DMS53 treated with DMSO at 0.1 percent for 48 hours (cell line): ENCODE data around the gene ELMO1.
A peak's percentile ranks its signal among the peaks of the same experiment; 100 is the strongest.
"Not testable (repeated sequence)": the region's sequence is repeated elsewhere in the genome, so short reads cannot be mapped to it uniquely, and the experiment has no call there.

ENCODE experiments used
- DNase-seq: peaks from one replicate; lab custom pipeline; 2025; ENCODE audit not compliant: unreplicated experiment; lab: John Stamatoyannopoulos, UW

Gene ELMO1

DNA sequence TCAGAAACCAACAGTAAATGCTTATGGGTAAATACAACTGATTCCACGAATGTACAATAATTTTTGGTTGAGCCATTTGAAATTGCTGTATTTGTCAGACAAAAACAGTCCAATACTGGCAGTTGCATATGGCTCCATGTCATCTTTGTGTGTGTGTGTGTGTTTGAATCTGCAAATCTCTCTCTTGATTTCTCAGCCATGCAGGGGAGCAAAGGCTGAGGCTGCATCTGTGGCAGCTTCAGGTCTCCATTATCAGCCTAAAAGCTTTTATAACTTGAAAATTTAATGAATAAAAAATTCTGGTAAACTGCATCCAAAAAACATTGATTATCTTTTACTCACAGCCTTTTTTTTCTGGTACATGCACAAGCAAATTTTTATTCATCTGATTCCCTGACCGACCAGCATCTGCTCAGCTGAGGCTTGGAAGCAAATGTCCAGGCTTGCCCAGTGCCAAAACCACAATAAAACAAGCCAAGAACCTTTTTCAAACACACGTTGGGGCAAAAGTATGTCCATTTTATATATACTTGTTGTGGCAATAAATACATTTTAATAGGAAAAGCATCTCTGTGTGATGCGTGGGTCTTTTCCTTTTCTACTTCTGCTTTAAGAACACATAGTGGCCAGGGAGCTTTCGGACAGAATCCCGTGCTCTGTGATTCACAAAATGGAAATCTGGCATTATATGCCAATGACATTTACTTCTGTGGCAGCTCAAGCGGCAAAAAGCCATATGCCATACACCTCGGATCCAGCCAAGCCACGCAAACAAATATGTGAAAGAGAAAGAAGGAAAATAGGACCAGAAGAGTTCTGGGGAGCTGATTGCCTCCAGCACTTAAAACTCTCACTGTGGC lies 448.8 kb downstream of the ELMO1 start:
- DNase-seq = no peak

- DNase-seq = no peak
Observed at GRCh38 chr7:36995776-36996175, 452.9 kb downstream of the ELMO1 start.

DNA sequence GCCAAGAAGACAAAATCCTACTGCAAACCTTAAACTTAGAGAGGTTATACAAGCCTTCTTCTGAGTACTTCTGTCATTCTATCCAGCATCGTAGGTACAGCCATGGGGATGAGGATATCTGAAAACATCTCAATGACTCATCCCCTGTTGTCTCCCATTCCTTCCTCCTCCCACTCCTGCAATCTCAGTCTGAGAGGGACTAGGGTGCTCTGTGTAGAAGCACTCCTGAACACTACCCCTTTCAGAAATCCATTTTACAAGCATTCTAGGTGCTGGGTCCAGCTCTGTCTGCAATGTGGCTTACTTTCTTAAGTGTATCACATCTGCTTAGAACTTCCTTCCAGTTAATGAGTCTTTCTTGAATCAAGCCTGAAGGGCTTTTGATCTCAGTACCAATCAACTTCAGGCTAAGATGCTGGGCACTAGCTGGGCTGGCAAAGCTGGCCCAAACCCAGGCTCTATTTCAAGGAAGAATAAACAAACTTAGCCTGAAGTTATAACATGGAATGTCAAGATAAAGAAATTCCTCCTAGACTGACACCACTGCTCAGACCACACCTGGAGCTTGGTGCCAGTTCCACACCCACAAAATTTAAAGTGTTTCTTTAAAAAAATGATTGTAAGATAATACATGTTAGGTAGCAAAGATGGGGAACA lies 454.1 kb downstream of the ELMO1 start:
- DNase-seq = no peak

DNA sequence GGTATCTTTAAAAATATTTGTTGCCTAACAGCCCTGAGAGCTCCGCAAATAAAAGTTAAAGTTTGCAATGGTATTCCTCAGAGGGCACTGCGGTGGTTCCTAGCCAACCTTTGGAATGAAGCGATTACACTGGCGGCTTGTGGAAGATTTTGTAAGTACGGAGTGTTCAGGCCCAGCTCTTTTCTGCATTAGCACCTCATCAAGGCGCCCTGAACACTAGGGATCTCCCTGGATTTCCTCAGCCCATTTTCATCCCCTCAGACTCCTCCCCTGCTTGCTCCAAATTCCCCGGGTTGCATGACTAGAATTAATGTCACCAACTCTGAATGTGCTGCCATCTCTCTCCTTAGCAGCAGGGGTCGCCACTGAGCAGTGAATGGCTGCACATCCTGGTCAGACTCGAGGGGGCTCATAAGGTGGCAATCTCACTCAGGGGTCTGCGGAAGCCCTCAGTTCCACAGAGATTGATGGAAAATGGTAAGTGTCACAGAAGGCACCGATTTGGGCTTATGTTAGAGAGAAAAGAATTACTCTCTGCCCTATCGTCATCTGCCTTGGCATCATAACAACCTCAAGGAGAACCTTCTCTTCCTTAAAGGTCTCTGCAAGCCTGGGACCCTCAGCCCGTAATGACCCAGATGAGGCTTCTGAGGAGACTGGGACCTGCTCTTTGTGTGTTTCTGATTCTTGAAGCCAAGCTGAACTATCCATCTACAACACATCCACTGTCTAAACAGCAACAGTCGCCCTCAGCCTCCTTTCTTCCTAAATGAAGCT lies 461.5 kb downstream of the ELMO1 start:
- peak; percentile 15 for DNase-seq

DNA sequence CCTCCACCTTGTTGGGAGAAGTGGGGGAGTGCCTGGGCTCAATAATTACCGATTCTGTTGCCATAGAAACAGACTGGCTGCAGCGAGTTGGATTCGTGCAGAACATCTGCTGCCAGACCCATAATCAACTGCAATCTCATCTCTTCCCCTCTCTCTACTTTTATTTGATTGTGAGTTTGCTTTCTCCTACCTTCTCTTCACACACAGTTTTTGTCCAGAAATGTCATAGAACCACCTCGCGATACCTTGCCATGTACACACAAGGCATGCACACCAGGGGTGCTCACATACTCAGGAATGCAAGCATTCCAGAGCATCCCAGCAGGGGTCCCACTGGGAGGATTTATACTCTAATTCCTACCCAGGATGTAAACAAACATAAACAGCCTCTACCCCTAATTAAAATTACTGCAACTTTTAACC lies 462.1 kb downstream of the ELMO1 start:
- DNase-seq = no peak

GRCh38 chr7:36985866-36986400 lies 462.7 kb downstream of the ELMO1 start:
- no peak for DNase-seq

DNA sequence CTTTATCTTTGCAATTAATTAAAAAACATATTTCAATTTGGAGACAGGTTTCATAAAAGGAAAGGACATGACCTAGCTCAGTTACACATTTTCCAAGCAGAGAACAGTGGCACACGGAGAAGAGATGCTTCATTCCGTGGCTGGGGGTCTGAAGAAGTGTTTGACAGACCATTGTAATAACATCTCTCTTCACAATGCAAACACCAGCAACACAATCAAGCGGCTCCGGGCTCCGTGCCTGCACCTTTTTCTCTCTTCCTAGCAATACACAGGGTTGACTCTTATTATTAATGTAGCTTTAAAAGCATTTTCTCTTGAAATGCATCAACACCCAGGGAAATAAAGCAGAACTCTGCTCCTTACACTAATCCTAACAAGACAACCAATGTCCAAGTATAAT lies 463.3 kb downstream of the ELMO1 start:
- no peak for DNase-seq

DNA sequence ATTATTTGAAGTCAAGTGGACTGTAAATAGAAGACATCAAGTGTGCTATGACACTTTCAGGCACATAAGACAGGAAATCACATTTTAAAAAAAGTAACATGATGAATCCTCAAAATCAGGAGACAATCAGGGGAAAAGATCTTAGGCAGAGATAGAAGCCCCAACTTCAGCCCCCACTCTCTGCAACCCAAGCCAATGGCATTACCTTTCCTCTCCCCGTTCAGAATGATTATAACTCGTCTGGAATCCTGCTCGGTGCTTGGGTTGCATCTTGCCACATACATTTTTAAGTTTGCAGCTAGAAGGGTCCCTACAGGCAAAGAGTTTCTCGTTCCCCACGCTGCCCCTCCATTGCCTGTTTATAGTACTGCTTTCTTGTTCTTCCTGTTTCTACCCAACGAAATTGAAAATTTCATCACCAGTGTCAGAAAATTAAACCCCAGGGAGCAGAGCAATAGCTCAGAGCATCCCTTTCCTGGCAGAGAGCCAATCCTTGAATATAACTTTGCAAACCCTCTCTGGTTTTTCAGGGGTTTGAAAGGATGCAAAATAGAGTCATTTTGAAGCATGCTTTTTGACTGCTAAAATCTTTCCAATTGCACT lies 463.9 kb downstream of the ELMO1 start:
- no peak for DNase-seq

- DNase-seq = peak; percentile 50
Observed at GRCh38 chr7:36984041-36984521, 464.6 kb downstream of the ELMO1 start.

DNA sequence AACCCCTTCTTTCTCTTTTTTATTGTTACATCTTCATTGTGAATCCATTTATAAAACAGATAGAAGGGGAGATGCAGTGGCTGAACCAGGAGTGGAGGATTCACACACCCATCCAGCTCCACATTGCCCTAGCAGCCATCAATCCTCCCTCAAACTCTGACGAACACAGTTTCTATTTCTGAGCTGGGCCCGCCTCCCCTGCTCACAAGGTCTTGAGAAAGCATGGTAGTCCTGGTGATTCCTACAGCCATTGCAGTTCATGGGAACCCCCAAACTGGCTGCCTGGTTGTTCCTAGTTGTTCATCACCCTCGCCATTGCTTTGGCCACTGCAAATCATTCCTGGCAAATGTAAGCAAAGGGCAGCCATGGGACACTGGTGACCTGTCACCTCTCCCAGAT lies 465.9 kb downstream of the ELMO1 start:
- no peak for DNase-seq

DNA sequence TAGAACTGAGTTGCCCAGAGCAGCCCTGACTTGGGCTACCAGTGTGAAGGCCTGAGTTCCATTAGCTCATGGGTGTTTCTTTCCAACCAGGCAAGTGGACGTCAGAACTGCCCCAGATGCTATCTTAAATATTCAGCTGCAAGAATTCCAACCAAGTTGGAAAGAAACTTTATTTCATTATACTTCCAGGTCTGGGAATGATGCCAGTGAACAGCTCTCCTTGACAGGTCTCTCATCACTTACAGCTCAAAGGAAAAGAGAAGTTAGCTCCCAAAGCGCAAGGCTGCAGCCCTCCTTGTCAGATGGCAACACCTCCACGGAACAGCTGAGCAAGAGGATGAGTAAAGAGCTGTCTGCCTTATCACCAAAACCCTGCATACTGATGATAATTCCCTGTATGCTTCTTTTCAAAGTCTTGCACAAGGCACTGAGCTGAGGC lies 468.8 kb downstream of the ELMO1 start:
- DNase-seq = no peak

DNA sequence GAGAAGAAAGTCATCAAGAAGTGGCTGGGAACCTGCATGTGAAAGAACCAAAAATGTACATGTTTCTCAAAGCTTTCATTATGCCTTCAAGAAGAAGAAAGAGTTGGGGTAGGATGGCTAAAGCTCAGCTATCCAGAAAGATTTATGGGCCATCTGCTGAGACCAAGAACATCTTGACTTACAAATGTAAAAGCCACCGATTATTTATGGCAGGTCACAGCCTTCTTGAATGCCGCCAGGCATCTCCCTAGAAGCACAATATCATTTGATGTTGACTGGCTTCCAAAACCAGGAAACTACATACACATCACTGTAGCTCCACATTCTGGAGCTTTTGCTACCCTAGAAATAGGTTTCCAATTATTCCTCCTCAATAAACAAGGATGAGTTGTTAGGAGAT lies 470.2 kb downstream of the ELMO1 start:
- no peak for DNase-seq

- DNase-seq = no peak
Observed at GRCh38 chr7:36977878-36978277, 470.8 kb downstream of the ELMO1 start.

DNA sequence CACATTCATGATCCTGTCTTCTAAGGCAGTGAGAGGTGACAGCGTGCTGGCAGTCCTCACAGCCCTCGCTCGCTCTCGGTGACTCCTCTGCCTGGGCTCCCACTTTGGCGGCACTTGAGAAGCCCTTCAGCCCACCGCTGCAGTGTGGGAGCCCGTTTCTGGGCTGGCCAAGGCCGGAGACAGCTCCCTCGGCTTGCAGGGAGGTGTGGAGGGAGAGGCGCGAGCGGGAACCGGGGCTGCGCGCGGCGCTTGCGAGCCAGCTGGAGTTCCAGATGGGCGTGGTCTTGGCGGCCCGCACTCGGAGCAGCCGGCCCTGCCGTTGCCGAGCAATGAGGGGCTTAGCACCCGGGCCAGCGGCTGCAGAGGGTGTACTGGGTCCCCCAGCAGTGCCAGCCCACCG lies 475.1 kb downstream of the ELMO1 start:
- DNase-seq = not testable (repeated sequence)

DNA sequence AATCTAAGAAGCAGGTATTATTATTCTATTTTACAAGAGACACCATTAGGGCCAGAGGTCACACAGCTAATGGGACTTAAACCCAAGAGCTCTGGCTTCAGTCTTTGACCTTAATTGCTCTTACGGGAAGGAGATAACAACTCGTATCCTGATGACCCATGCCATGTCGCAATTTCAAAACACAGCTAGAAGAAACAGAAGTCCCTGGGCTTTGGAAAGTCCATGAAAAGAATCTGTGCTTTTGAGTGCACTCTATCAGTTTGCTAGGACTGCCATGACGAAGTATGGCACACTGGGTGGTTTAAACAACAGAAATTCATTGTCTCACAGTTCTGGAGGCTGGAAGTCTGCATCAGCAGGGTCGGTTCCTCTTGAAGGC lies 476.5 kb downstream of the ELMO1 start:
- no peak for DNase-seq

DNA sequence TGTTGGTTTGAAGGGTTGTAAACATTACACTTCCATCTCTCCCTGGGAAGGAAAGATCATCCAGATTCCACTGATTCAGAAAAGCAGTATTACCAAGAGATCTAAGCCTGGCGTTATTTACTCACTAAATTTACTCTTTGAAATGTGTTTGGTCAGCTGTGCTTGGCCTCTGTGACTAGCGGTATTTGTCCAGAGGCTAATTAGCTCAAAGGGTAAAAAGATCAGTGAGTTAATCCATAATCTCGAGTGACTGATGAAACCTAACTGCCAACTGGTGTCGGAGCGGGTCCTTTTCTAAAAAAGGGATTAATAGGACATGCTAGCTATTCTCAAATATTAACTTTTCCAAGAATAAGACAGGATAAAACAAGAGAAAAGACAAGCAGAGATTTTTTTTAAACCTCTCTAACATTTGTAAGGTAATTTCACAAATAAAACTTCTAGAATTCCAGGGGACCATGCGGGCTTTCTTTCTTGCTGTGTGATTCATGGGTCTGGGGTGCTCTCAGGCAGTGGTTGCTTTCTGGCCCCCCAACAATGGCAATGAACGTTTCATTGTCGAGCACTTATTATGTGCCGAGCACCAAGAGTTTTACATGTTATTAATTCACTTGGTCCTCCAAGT lies 477.0 kb downstream of the ELMO1 start:
- peak; percentile 94 for DNase-seq

- no peak for DNase-seq
Observed at GRCh38 chr7:36970551-36971514, 477.8 kb downstream of the ELMO1 start.

- no peak for DNase-seq
Observed at GRCh38 chr7:36969376-36969775, 479.3 kb downstream of the ELMO1 start.

DNA sequence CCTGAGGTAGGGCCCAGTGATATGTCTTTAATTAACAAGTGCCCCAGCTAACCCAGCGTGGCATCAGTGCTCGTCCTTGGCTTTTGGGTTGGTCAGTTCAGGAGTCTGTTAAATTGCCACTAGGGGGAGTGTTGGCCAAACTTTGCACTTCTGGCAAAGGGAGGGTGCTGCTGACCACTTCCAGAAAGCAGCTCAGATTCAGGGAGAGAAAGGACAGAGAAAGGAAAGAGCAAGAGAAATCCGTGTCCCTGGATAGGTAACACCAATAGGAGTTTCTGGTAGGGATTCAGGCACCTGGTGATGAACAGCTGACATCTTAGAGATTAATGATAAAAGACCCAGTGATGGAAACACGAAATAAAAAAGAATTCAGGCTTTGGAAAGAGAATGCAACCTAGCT lies 481.3 kb downstream of the ELMO1 start:
- peak; percentile 70 for DNase-seq
